ENCODE results near the gene CTNNBIP1. TPM values are rescaled to one million over a fixed set of nuclear protein-coding genes. Genes with fewer than 3 reads are reported as not detected.

Gene CTNNBIP1
- total RNA-seq, 1 experiment from 2014 or later, result 44.4 TPM

DNA sequence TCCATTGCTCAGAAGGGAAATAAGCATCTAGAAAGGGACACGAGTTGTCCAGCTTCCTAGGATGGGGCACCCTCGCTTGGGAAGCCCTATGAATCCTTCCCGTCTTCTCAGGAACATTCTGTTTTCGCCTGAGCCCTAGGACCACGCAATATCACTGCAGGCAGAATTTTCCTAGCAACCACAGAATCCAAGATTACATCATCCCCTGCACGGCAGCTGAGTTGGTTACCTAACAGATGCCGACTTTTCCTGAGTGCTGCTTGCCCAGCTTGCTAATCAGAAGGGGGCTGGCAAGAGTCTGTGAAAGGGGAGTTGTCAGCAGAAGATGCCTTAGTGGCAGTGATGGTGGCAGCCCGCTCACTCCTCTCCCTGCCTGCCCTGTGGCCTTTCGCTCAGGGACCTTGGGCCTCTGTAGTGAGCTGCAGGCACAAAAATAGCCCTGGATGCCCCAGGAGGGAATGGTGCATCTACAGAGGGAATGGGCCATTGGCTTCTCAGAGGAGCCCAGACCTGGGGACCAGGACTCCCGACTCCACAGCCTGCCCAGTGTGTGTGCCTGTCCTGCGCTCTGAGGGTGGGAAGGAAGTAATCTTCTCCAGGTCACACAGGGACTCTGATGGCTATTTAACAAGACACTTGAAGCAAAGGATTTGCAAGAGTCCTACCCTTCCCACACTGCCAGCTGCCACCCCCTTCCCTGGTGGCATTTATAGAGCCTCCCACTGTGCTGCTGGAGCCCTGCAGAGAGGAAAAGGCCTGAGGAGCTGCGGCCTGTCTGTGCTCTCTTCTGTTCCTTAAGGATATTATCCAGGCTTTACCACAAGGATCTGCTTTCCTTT lies 57.4 kb downstream of the CTNNBIP1 start:
- Mint-ChIP-seq H3K27ac (peak overlapping the region in 2 of 3 experiments; percentile 40 to 57; a peak in 2 of 7 replicates), H3K36me3 (ENCODE audit: insufficient read depth in 1 of 3, low read depth in 3 of 3) (peaks cover 13 to 15% (median 14%) of the 10 kb centered on the region in 3 experiments; a peak in 6 of 7 replicates), H3K9me3 (peaks cover 3 to 7% of the 10 kb centered on the region in 2 experiments; a peak in 4 of 5 replicates), H3K27me3 (ENCODE audit: low read depth) (no peaks in the 10 kb centered on the region), H3K4me1 (peaks cover 24 to 32% of the 10 kb centered on the region in 2 experiments), H3K4me3 (no peak overlapping the region)
- H3K79me1 ChIP-seq (ENCODE audit: insufficient read depth, low read depth, low read length, poor library complexity, severe bottlenecking), result no peaks in the 10 kb centered on the region
- no peak overlapping the region for H2BK20ac ChIP-seq (ENCODE audit: low read depth, low read length, poor library complexity, severe bottlenecking)
- no peak overlapping the region for H2AK5ac ChIP-seq (ENCODE audit: insufficient read length, low read length)
- no peak overlapping the region for H4K91ac ChIP-seq (ENCODE audit: insufficient read length, low read depth, low read length)
- DNase-seq, result no peak
- no peaks in the 10 kb centered on the region for H3K4me1 ChIP-seq (ENCODE audit: insufficient read depth, low read length)
- no peak overlapping the region for H2BK5ac ChIP-seq (ENCODE audit: insufficient read length, low read length)
- H3K56ac ChIP-seq (ENCODE audit: insufficient read length, low read depth, low read length), result no peak overlapping the region
- no peak overlapping the region for H2BK12ac ChIP-seq (ENCODE audit: insufficient read length, low read depth, low read length)
- H3K18ac ChIP-seq (ENCODE audit: insufficient read length, low read depth, low read length), result no peak overlapping the region
- H4K8ac ChIP-seq (replicated peaks; ENCODE audit: insufficient read length, low read depth, low read length), result no peak overlapping the region
- no peaks in the 10 kb centered on the region for H4K20me1 ChIP-seq (ENCODE audit: control insufficient read depth, insufficient read depth, insufficient read length)
- H4K5ac ChIP-seq (ENCODE audit: insufficient read length, low read depth, low read length), result no peak overlapping the region
- no peak overlapping the region for H3K14ac ChIP-seq (ENCODE audit: insufficient read depth, low read length)
- no peak overlapping the region for H3K9ac ChIP-seq (ENCODE audit: extremely low read depth, insufficient read length, low read length)
- no peak overlapping the region for H3K23ac ChIP-seq (ENCODE audit: insufficient read length, low read depth, low read length)
- H2BK120ac ChIP-seq (ENCODE audit: low read depth, low read length, poor library complexity, severe bottlenecking), result no peak overlapping the region
- no CpG with 5 or more reads among the region's 12 CpGs for WGBS (ENCODE audit: extremely low coverage, insufficient read length, low lambda C conversion rate)
- no peaks in the 10 kb centered on the region for H3K9me3 ChIP-seq (ENCODE audit: control insufficient read depth, low read depth, low read length)
- H3K4ac ChIP-seq (ENCODE audit: low read depth, low read length), result no peak overlapping the region
- H3K27ac ChIP-seq (ENCODE audit: insufficient read length, low read depth, low read length), result no peak overlapping the region
- H3K23me2 ChIP-seq (ENCODE audit: insufficient read length, low read depth, low read length, poor library complexity, severe bottlenecking), result no peaks in the 10 kb centered on the region
- no peak overlapping the region for H2BK15ac ChIP-seq (ENCODE audit: low read depth, low read length)
- no peak overlapping the region for H3T11ph ChIP-seq (ENCODE audit: low read length)
- TF ChIP-seq CTCF (conservative IDR thresholded peaks at IDR 0.05), result no peak
- no peak overlapping the region for H2AFZ ChIP-seq (ENCODE audit: low read length)
- no peak overlapping the region for H3K4me2 ChIP-seq (ENCODE audit: insufficient read depth, insufficient read length, low read length)
- H3K27me3 ChIP-seq (ENCODE audit: insufficient read depth, low read length), result no peaks in the 10 kb centered on the region
- no peaks in the 10 kb centered on the region for H3K79me2 ChIP-seq (ENCODE audit: insufficient read depth, low read length)
